Natural killer cell (primary cell): ENCODE results near the gene NSL1. TPM values are rescaled to one million over a fixed set of nuclear protein-coding genes. Genes with fewer than 3 reads are reported as not detected.
A peak's percentile ranks its signal among the peaks of the same experiment; 100 is the strongest.

ENCODE experiments used
- ATAC-seq, 3 donors: fragments of 150-1000 bp in 2 of 3; fragments of 200-7000 bp in 1 of 3; cut with Tn5 transposase; 1 replicate in 1 of 3; 2 replicates in 2 of 3; pipeline ENCODE4 v1.10.0; 2021; ENCODE audit warnings: mild to moderate bottlenecking in 2 of 3, moderate library complexity in 2 of 3
- DNase-seq, 2 donors: peaks; one replicate each; pipeline versions ENCODE4 v3.0.0 to v3.0.0-alpha.2; 2013 to 2021; ENCODE audit warnings: mixed read lengths in 1 of 2
- H3K27ac ChIP-seq: one replicate; pipeline ENCODE4 v1.5.1; 2013; ENCODE audit warnings: mild to moderate bottlenecking, low read length
- H3K27me3 ChIP-seq: one replicate; pipeline ENCODE4 v1.6.1; 2013; ENCODE audit warnings: low read length; ENCODE audit not compliant: control insufficient read depth, insufficient read depth
- H3K36me3 ChIP-seq: one replicate; pipeline ENCODE4 v1.6.1; 2013; ENCODE audit warnings: low read length; ENCODE audit not compliant: control insufficient read depth, insufficient read depth
- H3K4me1 ChIP-seq: one replicate; pipeline ENCODE4 v1.6.1; 2013; ENCODE audit warnings: low read length; ENCODE audit not compliant: control insufficient read depth, insufficient read depth
- H3K4me3 ChIP-seq: one replicate; pipeline ENCODE4 v1.5.1; 2013; ENCODE audit warnings: low read length
- H3K9me3 ChIP-seq: one replicate; pipeline ENCODE4 v1.6.1; 2013; ENCODE audit warnings: low read length; ENCODE audit not compliant: control insufficient read depth, insufficient read depth
- H3K27ac Mint-ChIP-seq, 2 donors: one replicate each; pipeline ENCODE4 v1.8.0; 2022; ENCODE audit warnings: mild to moderate bottlenecking in 2 of 2, mixed read lengths in 2 of 2, moderate library complexity in 1 of 2
- H3K27me3 Mint-ChIP-seq, 2 donors: one replicate each; pipeline ENCODE4 v1.8.0; 2022; ENCODE audit warnings: low read depth in 2 of 2, mixed read lengths in 2 of 2
- H3K36me3 Mint-ChIP-seq: one replicate; pipeline ENCODE4 v1.8.0; 2022; ENCODE audit warnings: mixed read lengths
- H3K4me1 Mint-ChIP-seq, 2 donors: one replicate each; pipeline ENCODE4 v1.8.0; 2022; ENCODE audit warnings: mixed read lengths in 2 of 2
- H3K4me3 Mint-ChIP-seq: one replicate; pipeline ENCODE4 v1.8.0; 2022; ENCODE audit warnings: mild to moderate bottlenecking, moderate library complexity, mixed read lengths
- H3K9me3 Mint-ChIP-seq, 2 donors: one replicate each; pipeline ENCODE4 v1.8.0; 2022; ENCODE audit warnings: mixed read lengths in 2 of 2
- WGBS: methylation state at CpG from one replicate; pipeline ENCODE4 v1.1.7; 2013; ENCODE audit warnings: missing lambda C conversion rate; ENCODE audit not compliant: insufficient coverage; 5-methylcytosine and 5-hydroxymethylcytosine counted together
- intact Hi-C: fragments of 100-400 bp; cut with micrococcal nuclease; formaldehyde crosslinking; loops from one replicate; pipeline ENCODE4 v1.14.2; 2022
- total RNA-seq, 4 donors: library from RNA; stranded (reverse); fragments of 120-200 nt in 1 of 4; gene quantifications; one replicate each; pipeline versions ENCODE4 v1.2.3 to v1.2.4, GENCODE V29; 2013 to 2022
- TF ChIP-seq, protein P1 (sequence below): fragments of 200-600 bp; IDR thresholded peaks from one replicate; pipeline ENCODE4 v1.8.0; 2022; ENCODE audit warnings: antibody characterized with exemption

NSL1 gene
- total RNA-seq, 3 donors from 2014 or later (not counting 1 experiment from before 2014, with no cell fraction given), result 17.0 to 23.8 (median 23.4) TPM

DNA sequence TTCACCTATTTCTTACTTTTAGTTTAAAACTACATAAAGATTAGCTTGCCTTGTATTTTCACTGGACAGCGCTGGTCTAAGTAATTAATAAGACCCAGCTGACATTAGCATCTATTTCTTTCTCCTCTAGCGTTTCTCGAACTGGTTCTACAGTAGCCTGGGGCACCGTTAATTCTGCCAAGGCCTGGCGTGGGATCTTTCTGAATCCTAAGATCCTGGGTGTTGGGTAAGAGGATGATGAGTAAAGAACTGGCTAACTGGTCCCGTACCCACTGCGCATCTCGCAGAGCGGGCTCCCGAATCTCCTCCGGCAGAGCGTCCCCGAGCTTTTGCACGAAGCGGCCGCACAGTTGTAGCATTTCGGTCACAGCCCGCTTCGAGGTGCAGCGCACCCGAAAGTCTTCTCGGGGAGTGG is 309 bp downstream of the NSL1 start:
- Histone ChIP-seq H3K9me3 (no peaks in the 10 kb centered on the region), H3K27me3 (no peaks in the 10 kb centered on the region), H3K4me3 (peak overlapping the region; percentile 95), H3K4me1 (peaks cover 28% of the 10 kb centered on the region), H3K27ac (peak overlapping the region; percentile 98), H3K36me3 (peaks cover 5% of the 10 kb centered on the region)
- H3K36me3 Mint-ChIP-seq, result no peaks in the 10 kb centered on the region
- peak overlapping the region; percentile 88 to 95 for H3K27ac Mint-ChIP-seq
- WGBS, result 0% methylated on average over 22 of the region's 22 CpGs
- H3K4me1 Mint-ChIP-seq, result peaks cover 0 to 38% of the 10 kb centered on the region in 2 donors
- TF ChIP-seq, protein P1, sequence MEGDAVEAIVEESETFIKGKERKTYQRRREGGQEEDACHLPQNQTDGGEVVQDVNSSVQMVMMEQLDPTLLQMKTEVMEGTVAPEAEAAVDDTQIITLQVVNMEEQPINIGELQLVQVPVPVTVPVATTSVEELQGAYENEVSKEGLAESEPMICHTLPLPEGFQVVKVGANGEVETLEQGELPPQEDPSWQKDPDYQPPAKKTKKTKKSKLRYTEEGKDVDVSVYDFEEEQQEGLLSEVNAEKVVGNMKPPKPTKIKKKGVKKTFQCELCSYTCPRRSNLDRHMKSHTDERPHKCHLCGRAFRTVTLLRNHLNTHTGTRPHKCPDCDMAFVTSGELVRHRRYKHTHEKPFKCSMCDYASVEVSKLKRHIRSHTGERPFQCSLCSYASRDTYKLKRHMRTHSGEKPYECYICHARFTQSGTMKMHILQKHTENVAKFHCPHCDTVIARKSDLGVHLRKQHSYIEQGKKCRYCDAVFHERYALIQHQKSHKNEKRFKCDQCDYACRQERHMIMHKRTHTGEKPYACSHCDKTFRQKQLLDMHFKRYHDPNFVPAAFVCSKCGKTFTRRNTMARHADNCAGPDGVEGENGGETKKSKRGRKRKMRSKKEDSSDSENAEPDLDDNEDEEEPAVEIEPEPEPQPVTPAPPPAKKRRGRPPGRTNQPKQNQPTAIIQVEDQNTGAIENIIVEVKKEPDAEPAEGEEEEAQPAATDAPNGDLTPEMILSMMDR, result no peak
- intact Hi-C loops, result loop anchor here (5.0 kb wide), 1 partner anchor 66 kb away; the partner anchor contains the start of gene FLVCR1
- H3K4me3 Mint-ChIP-seq, result peak overlapping the region; percentile 97
- ATAC-seq, result peak; percentile 67 to 72 (median 68)
- H3K27me3 Mint-ChIP-seq, result no peaks in the 10 kb centered on the region
- no peak for DNase-seq
- no peaks in the 10 kb centered on the region for H3K9me3 Mint-ChIP-seq

- DNase-seq, result no peak
Observed at GRCh38 chr1:212785871-212786270, 5.7 kb downstream of the NSL1 start.

GRCh38 chr1:212783976-212784375 is 7.6 kb downstream of the NSL1 start:
- H3K9me3 Mint-ChIP-seq, result no peaks in the 10 kb centered on the region
- no peaks in the 10 kb centered on the region for H3K4me1 ChIP-seq
- no peak overlapping the region for H3K4me3 ChIP-seq
- no peaks in the 10 kb centered on the region for H3K27me3 Mint-ChIP-seq
- H3K27ac Mint-ChIP-seq, result no peak overlapping the region
- no peak for DNase-seq
- peaks cover 5 to 16% of the 10 kb centered on the region in 2 donors for H3K4me1 Mint-ChIP-seq
- TF ChIP-seq, protein P1, result no peak
- H3K36me3 ChIP-seq, result peaks cover 49% of the 10 kb centered on the region
- no peaks in the 10 kb centered on the region for H3K9me3 ChIP-seq
- intact Hi-C loops, result loop anchor here (5.0 kb wide), 1 partner anchor 327 kb away; no protein-coding TSS in a partner anchor
- no CpG with 5 or more reads among the region's 1 CpG for WGBS
- H3K27ac ChIP-seq, result no peak overlapping the region
- no peak for ATAC-seq
- peaks cover 18% of the 10 kb centered on the region for H3K36me3 Mint-ChIP-seq
- no peak overlapping the region for H3K4me3 Mint-ChIP-seq
- H3K27me3 ChIP-seq, result no peaks in the 10 kb centered on the region

More at GRCh38 chr1:212785871-212786270, 5.7 kb downstream of the NSL1 start:
- Mint-ChIP-seq H3K27me3 (no peaks in the 10 kb centered on the region), H3K9me3 (no peaks in the 10 kb centered on the region), H3K4me3 (no peak overlapping the region), H3K27ac (no peak overlapping the region), H3K4me1 (peaks cover 5 to 23% of the 10 kb centered on the region in 2 donors), H3K36me3 (peaks cover 18% of the 10 kb centered on the region)
- intact Hi-C loops, result no loop called here
- H3K9me3 ChIP-seq, result no peaks in the 10 kb centered on the region
- no peak for ATAC-seq
- H3K36me3 ChIP-seq, result peaks cover 47% of the 10 kb centered on the region
- H3K4me1 ChIP-seq, result peaks cover 11% of the 10 kb centered on the region
- WGBS, result no CpG with 5 or more reads among the region's 1 CpG
- no peak overlapping the region for H3K27ac ChIP-seq
- no peaks in the 10 kb centered on the region for H3K27me3 ChIP-seq
- H3K4me3 ChIP-seq, result no peak overlapping the region
- TF ChIP-seq, protein P1, result no peak
